Activated T-cell treated with anti-CD3 and anti-CD28 coated beads, Interleukin-2, amount 50 U/mL, for 24 hours (primary cell): ENCODE measurements around the gene ALDH1L2.
A peak's percentile ranks its signal among the peaks of the same experiment; 100 is the strongest.
"Not testable (repeated sequence)": the region's sequence is repeated elsewhere in the genome, so short reads cannot be mapped to it uniquely, and the experiment has no call there.

Experiments
- DNase-seq: peaks from one replicate; pipeline ENCODE4 v3.0.0-alpha.2; 2020
- H3K27ac Mint-ChIP-seq: 2 replicates; pipeline ENCODE4 v1.8.0; 2020; ENCODE audit warnings: mild to moderate bottlenecking, mixed read lengths
- H3K27me3 Mint-ChIP-seq: 2 replicates; pipeline ENCODE4 v1.8.0; 2020; ENCODE audit warnings: mixed read lengths
- H3K36me3 Mint-ChIP-seq: 2 replicates; pipeline ENCODE4 v1.8.0; 2020; ENCODE audit warnings: low read depth, mixed read lengths
- H3K4me1 Mint-ChIP-seq: 2 replicates; pipeline ENCODE4 v1.8.0; 2020; ENCODE audit warnings: low read depth, mixed read lengths
- H3K4me3 Mint-ChIP-seq: 2 replicates; pipeline ENCODE4 v1.8.0; 2020; ENCODE audit warnings: mild to moderate bottlenecking, moderate library complexity, mixed read lengths
- H3K9me3 Mint-ChIP-seq: 2 replicates; pipeline ENCODE4 v1.8.0; 2020; ENCODE audit warnings: mixed read lengths

The ALDH1L2 gene

GRCh38 chr12:105099356-105099755 lies 15.1 kb upstream of the ALDH1L2 start:
- Mint-ChIP-seq H3K27ac (no peak overlapping the region), H3K27me3 (peaks cover 29% of the 10 kb centered on the region), H3K4me1 (no peaks in the 10 kb centered on the region), H3K36me3 (no peaks in the 10 kb centered on the region), H3K9me3 (peaks cover 12% of the 10 kb centered on the region), H3K4me3 (no peak overlapping the region)
- no peak for DNase-seq

- not testable (repeated sequence) for H3K4me1 Mint-ChIP-seq, H3K4me3 Mint-ChIP-seq, H3K27ac Mint-ChIP-seq, DNase-seq, H3K36me3 Mint-ChIP-seq
- Mint-ChIP-seq H3K27me3 (peaks cover 27% of the 10 kb centered on the region), H3K9me3 (peaks cover 12% of the 10 kb centered on the region)
Observed at GRCh38 chr12:105095338-105095737, 11.1 kb upstream of the ALDH1L2 start.

- DNase-seq: no peak
- no peaks in the 10 kb centered on the region for H3K4me1 Mint-ChIP-seq
- H3K36me3 Mint-ChIP-seq: no peaks in the 10 kb centered on the region
- no peak overlapping the region for H3K27ac Mint-ChIP-seq
- peaks cover 10% of the 10 kb centered on the region for H3K9me3 Mint-ChIP-seq
- peaks cover 12% of the 10 kb centered on the region for H3K27me3 Mint-ChIP-seq
- no peak overlapping the region for H3K4me3 Mint-ChIP-seq
Observed at GRCh38 chr12:105092336-105092735, 8.1 kb upstream of the ALDH1L2 start.

GRCh38 chr12:105091476-105092206 lies 7.4 kb upstream of the ALDH1L2 start:
- Mint-ChIP-seq H3K27ac (no peak overlapping the region), H3K4me3 (no peak overlapping the region), H3K27me3 (peaks cover 14% of the 10 kb centered on the region), H3K4me1 (no peaks in the 10 kb centered on the region), H3K36me3 (no peaks in the 10 kb centered on the region), H3K9me3 (peaks cover 9% of the 10 kb centered on the region)
- no peak for DNase-seq

- H3K36me3 Mint-ChIP-seq: peaks cover 2% of the 10 kb centered on the region
- H3K4me3 Mint-ChIP-seq: no peak overlapping the region
- H3K4me1 Mint-ChIP-seq: no peaks in the 10 kb centered on the region
- peaks cover 9% of the 10 kb centered on the region for H3K9me3 Mint-ChIP-seq
- DNase-seq: no peak
- no peak overlapping the region for H3K27ac Mint-ChIP-seq
- peaks cover 21% of the 10 kb centered on the region for H3K27me3 Mint-ChIP-seq
Observed at GRCh38 chr12:105090361-105090760, 6.1 kb upstream of the ALDH1L2 start.

DNA sequence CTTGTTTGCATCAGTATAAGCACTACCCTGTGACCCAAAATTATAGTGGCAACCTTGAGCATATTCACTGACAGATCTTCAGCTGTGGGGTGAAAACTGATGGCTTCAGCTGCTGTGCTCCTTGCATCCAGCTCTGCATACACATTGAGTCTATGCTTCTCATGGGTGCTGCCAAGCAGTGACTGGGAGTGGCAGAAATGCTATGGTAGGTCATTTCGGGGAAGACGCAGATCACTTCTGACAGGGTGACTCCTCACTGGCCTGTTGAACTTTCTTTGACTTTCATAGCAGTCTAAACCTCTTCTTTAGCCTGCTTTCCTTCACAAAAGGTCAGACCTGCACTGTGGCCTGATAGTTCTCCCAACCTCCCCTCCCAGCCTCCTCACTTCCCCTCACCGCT lies 5.6 kb upstream of the ALDH1L2 start:
- peaks cover 2% of the 10 kb centered on the region for H3K36me3 Mint-ChIP-seq
- peaks cover 5% of the 10 kb centered on the region for H3K9me3 Mint-ChIP-seq
- peaks cover 22% of the 10 kb centered on the region for H3K27me3 Mint-ChIP-seq
- no peak for DNase-seq
- no peak overlapping the region for H3K4me3 Mint-ChIP-seq
- no peak overlapping the region for H3K27ac Mint-ChIP-seq
- H3K4me1 Mint-ChIP-seq: no peaks in the 10 kb centered on the region

- DNase-seq: no peak
- Mint-ChIP-seq H3K27ac (no peak overlapping the region), H3K4me1 (peaks cover 7% of the 10 kb centered on the region), H3K27me3 (peaks cover 39% of the 10 kb centered on the region), H3K36me3 (peaks cover 2% of the 10 kb centered on the region), H3K9me3 (peaks cover 5% of the 10 kb centered on the region), H3K4me3 (no peak overlapping the region)
Observed at GRCh38 chr12:105085501-105085900, 1.2 kb upstream of the ALDH1L2 start.

- DNase-seq: peak; percentile 40
- Mint-ChIP-seq H3K36me3 (peaks cover 2% of the 10 kb centered on the region), H3K9me3 (peaks cover 5% of the 10 kb centered on the region), H3K27ac (no peak overlapping the region), H3K27me3 (peaks cover 39% of the 10 kb centered on the region), H3K4me1 (peaks cover 7% of the 10 kb centered on the region), H3K4me3 (peak overlapping the region; percentile 76)
Observed at GRCh38 chr12:105083551-105084105, 630 bp downstream of the ALDH1L2 start.

DNA sequence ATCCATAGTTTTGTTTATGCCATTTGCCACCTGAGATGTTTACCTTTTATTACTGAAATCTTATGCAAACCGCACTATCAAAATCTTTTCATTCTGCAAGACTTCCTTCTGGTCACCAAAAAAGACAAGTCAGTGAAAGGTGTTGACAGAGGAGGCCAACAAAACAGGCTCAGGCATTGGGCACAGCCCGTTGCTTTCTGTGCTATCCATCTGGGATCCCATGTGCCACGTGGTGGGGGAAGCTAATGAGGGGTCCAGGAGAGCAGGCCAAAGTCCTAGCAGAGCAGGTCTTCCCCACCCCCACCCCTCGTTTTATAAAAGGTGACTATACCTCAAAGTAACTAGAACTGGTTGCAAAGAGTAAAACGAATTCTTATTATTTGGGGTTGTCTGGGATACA lies 1.2 kb downstream of the ALDH1L2 start:
- Mint-ChIP-seq H3K4me3 (no peak overlapping the region), H3K9me3 (peaks cover 5% of the 10 kb centered on the region), H3K4me1 (peaks cover 7% of the 10 kb centered on the region), H3K27ac (no peak overlapping the region), H3K27me3 (peaks cover 39% of the 10 kb centered on the region), H3K36me3 (peaks cover 2% of the 10 kb centered on the region)
- no peak for DNase-seq

- no peak overlapping the region for H3K27ac Mint-ChIP-seq
- no peaks in the 10 kb centered on the region for H3K9me3 Mint-ChIP-seq
- DNase-seq: no peak
- H3K27me3 Mint-ChIP-seq: peaks cover 27% of the 10 kb centered on the region
- H3K36me3 Mint-ChIP-seq: no peaks in the 10 kb centered on the region
- H3K4me1 Mint-ChIP-seq: peaks cover 5% of the 10 kb centered on the region
- H3K4me3 Mint-ChIP-seq: no peak overlapping the region
Observed at GRCh38 chr12:105078712-105079570, 5.3 kb downstream of the ALDH1L2 start.

- H3K27me3 Mint-ChIP-seq: peaks cover 13% of the 10 kb centered on the region
- H3K36me3 Mint-ChIP-seq: no peaks in the 10 kb centered on the region
- no peaks in the 10 kb centered on the region for H3K9me3 Mint-ChIP-seq
- H3K4me1 Mint-ChIP-seq: no peaks in the 10 kb centered on the region
- H3K27ac Mint-ChIP-seq: no peak overlapping the region
- H3K4me3 Mint-ChIP-seq: no peak overlapping the region
- DNase-seq: no peak
Observed at GRCh38 chr12:105077435-105077834, 6.8 kb downstream of the ALDH1L2 start.

- H3K36me3 Mint-ChIP-seq: no peaks in the 10 kb centered on the region
- H3K9me3 Mint-ChIP-seq: no peaks in the 10 kb centered on the region
- DNase-seq: no peak
- H3K27ac Mint-ChIP-seq: no peak overlapping the region
- peaks cover 8% of the 10 kb centered on the region for H3K27me3 Mint-ChIP-seq
- no peaks in the 10 kb centered on the region for H3K4me1 Mint-ChIP-seq
- H3K4me3 Mint-ChIP-seq: no peak overlapping the region
Observed at GRCh38 chr12:105076913-105077312, 7.3 kb downstream of the ALDH1L2 start.

- no peaks in the 10 kb centered on the region for H3K4me1 Mint-ChIP-seq
- no peak overlapping the region for H3K27ac Mint-ChIP-seq
- peaks cover 6% of the 10 kb centered on the region for H3K27me3 Mint-ChIP-seq
- DNase-seq: no peak
- no peak overlapping the region for H3K4me3 Mint-ChIP-seq
- H3K36me3 Mint-ChIP-seq: no peaks in the 10 kb centered on the region
- H3K9me3 Mint-ChIP-seq: no peaks in the 10 kb centered on the region
Observed at GRCh38 chr12:105076098-105076497, 8.2 kb downstream of the ALDH1L2 start.

- H3K4me1 Mint-ChIP-seq: no peaks in the 10 kb centered on the region
- no peak overlapping the region for H3K27ac Mint-ChIP-seq
- DNase-seq: no peak
- no peaks in the 10 kb centered on the region for H3K9me3 Mint-ChIP-seq
- no peak overlapping the region for H3K4me3 Mint-ChIP-seq
- H3K27me3 Mint-ChIP-seq: peaks cover 3% of the 10 kb centered on the region
- no peaks in the 10 kb centered on the region for H3K36me3 Mint-ChIP-seq
Observed at GRCh38 chr12:105072888-105073488, 11.3 kb downstream of the ALDH1L2 start.
